ENCODE data around the gene SCN1B.

SCN1B gene

DNA sequence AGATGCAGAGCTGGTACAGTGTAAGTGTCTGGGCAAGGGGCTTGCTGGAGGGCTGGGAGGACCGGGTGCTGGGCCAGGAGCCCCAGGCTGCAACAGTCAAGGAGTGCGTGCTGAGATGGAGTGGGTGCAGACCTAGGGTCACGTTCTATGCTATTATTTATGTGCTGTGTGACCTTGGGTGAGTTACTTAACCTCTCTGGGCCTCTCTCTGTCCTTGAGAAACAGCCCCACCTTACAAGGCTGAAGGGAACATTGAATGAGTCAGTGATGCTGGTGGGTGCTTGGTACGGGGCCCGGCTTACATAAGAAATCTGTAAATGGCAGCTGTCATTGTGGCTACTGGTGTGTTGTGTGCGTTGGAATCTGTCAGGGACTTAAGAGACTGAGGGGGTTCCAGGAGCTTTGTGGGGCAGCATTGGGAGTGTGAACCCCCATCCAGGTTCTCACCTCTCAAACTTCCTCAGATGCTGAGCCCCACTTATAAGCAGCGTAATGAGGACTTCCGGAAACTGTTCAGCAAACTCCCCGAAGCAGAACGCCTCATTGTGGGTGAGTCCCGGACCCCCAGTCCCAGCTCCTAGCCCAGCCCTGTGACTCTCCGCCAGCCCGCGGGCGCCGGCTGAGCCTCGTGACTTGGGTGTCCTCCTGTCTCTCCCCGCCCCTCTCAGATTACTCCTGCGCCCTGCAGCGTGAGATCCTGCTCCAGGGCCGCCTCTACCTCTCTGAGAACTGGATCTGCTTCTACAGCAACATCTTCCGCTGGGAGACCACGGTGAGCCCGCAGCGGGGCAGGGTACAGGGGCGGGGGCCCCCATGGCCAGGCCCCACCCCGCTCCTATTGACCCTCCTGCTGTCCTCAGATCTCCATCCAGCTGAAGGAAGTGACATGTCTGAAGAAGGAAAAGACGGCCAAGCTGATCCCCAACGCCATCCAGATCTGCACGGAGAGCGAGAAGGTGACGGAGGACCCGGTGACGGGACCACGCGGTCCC, 20.6 kb upstream of the SCN1B start:
- Histone ChIP-seq H2BK15ac (ENCODE audit: low read depth, poor library complexity, severe bottlenecking) (no peak overlapping the region), H2BK12ac (ENCODE audit: low read length in 2 of 2) (no peak overlapping the region), H3K79me1 (replicated peaks; ENCODE audit: low read length, poor library complexity, severe bottlenecking) (peaks cover 45% of the 10 kb centered on the region), H3K9me3 (ENCODE audit: control insufficient read depth, low read length) (no peaks in the 10 kb centered on the region), H3K9ac (ENCODE audit: low read length) (no peak overlapping the region), H3K4me1 (ENCODE audit: control insufficient read depth, insufficient read depth, low read depth, low read length) (peaks cover 6% of the 10 kb centered on the region), H3K4me3 (ENCODE audit: insufficient read depth in 1 of 2, low read depth in 1 of 2, low read length in 2 of 2) (no peak overlapping the region), H2BK5ac (ENCODE audit: low read depth, low read length, poor library complexity, severe bottlenecking) (no peak overlapping the region), H3K4me2 (ENCODE audit: low read length, poor library complexity, severe bottlenecking) (no peak overlapping the region), H3K23ac (ENCODE audit: low read length in 2 of 2) (no peak overlapping the region), H3K27ac (ENCODE audit: low read length, poor library complexity, severe bottlenecking) (no peak overlapping the region), H2AFZ (ENCODE audit: low read depth, low read length) (no peak overlapping the region), H2AK5ac (ENCODE audit: low read length, severe bottlenecking) (no peak overlapping the region), H3K4ac (ENCODE audit: low read depth in 1 of 2, low read length in 2 of 2) (no peak overlapping the region), H2BK120ac (ENCODE audit: low read depth, low read length) (no peak overlapping the region), H3K18ac (ENCODE audit: low read depth in 1 of 2, low read length in 2 of 2) (no peak overlapping the region), H4K8ac (ENCODE audit: low read length) (no peak overlapping the region), H3K14ac (ENCODE audit: low read length in 2 of 2) (no peak overlapping the region), H3K36me3 (ENCODE audit: control insufficient read depth in 1 of 2, insufficient read depth in 2 of 2, low read depth in 1 of 2, low read length in 2 of 2) (peaks cover 61 to 78% of the 10 kb centered on the region in 2 experiments), H4K91ac (ENCODE audit: low read length) (peak overlapping the region; percentile 7), H3K27me3 (ENCODE audit: control insufficient read depth in 1 of 2, insufficient read depth in 1 of 2, low read length in 2 of 2) (no peaks in the 10 kb centered on the region)
- no peak for DNase-seq
- 96% methylated on average over 35 of the region's 36 CpGs for WGBS

DNA sequence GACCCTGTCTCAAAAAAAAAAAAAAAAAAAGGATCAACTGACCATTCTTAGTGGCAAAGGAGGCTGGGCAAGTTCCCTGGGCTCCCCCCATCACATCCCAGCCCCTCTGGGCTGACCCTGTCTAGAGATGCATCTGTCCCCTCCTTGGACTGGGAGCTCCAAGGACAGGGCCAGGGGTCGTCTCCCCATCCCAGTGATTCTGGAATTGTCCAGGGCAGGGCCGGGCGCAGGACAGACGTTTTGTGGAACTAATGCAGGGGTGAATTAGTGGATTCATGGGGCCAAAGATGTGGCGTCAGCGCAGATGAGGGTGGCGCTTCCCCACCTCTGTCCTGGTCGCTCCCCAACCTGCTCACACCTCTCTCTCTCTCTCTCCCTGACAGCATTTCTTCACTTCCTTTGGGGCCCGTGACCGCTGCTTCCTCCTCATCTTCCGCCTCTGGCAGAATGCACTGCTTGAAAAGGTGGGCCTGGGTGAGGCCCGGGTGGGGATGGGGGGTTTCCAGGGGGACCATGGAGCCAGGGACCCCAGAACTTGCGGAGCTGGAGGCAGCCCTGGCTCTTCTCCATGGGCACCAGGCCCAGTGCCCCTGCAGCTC, 19.1 kb upstream of the SCN1B start:
- 98% methylated on average over 13 of the region's 13 CpGs for WGBS

DNA sequence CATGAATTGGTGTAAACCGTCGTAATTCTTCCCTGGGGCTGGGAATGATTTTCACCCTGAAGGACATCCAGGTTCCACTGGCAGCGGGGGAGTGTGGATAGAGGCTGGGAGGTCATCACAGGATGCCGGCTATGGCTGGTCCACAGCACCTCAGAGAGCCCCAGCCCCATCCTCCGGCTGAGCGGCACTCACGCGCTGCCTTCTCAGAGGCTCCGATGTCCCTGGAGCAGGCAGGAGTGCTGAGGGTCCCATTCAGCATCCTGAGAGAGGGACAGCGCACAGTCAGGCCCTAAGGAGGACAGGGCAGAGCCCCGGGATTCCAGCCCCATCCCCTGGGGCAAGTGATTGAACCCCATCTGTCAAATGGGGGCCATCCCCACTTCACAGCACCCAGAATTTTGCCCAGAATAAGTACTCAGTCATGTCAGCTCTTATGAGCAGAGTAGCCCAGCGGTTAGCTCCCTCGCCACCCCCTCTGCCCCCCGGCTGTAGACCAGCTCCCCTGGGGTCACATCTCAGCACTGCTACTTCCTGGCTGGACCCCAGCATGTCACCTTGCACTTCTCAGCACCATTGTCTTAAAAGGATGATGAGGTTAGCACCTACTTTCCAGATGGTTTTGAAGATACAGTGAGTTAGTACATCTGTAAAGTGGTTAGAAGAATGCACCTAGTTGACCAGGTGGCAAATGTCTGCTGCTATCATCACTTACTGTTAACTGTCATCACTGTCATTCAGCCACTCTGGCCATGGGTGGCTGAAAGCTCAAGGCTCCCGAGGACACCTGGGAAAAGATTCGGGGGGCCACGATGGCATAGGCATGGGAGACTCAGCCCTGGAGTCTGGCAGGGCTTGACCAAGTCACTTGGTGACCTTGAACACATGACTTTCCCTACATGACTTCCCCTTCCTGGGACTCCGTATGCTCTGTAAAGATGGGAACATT, 18.3 kb upstream of the SCN1B start:
- H3K23ac ChIP-seq (ENCODE audit: low read length in 2 of 2): no peak overlapping the region
- H3K9ac ChIP-seq (ENCODE audit: low read length): no peak overlapping the region
- H2BK5ac ChIP-seq (ENCODE audit: low read depth, low read length, poor library complexity, severe bottlenecking): no peak overlapping the region
- no peak overlapping the region for H2BK15ac ChIP-seq (ENCODE audit: low read depth, poor library complexity, severe bottlenecking)
- no peaks in the 10 kb centered on the region for H3K9me3 ChIP-seq (ENCODE audit: control insufficient read depth, low read length)
- no peak overlapping the region for H3K4me2 ChIP-seq (ENCODE audit: low read length, poor library complexity, severe bottlenecking)
- no peak overlapping the region for H3K27ac ChIP-seq (ENCODE audit: low read length, poor library complexity, severe bottlenecking)
- no peaks in the 10 kb centered on the region for H3K27me3 ChIP-seq (ENCODE audit: control insufficient read depth in 1 of 2, insufficient read depth in 1 of 2, low read length in 2 of 2)
- H3K4me1 ChIP-seq (ENCODE audit: control insufficient read depth, insufficient read depth, low read depth, low read length): peaks cover 4% of the 10 kb centered on the region
- 97% methylated on average over 17 of the region's 18 CpGs for WGBS
- peaks cover 35% of the 10 kb centered on the region for H3K79me1 ChIP-seq (replicated peaks; ENCODE audit: low read length, poor library complexity, severe bottlenecking)
- no peak overlapping the region for H4K8ac ChIP-seq (ENCODE audit: low read length)
- no peak overlapping the region for H3K18ac ChIP-seq (ENCODE audit: low read depth in 1 of 2, low read length in 2 of 2)
- no peak overlapping the region for H4K91ac ChIP-seq (ENCODE audit: low read length)
- H2BK120ac ChIP-seq (ENCODE audit: low read depth, low read length): no peak overlapping the region
- DNase-seq: no peak
- H2BK12ac ChIP-seq (ENCODE audit: low read length in 2 of 2): no peak overlapping the region
- no peak overlapping the region for H3K4me3 ChIP-seq (ENCODE audit: insufficient read depth in 1 of 2, low read depth in 1 of 2, low read length in 2 of 2)
- H2AK5ac ChIP-seq (ENCODE audit: low read length, severe bottlenecking): no peak overlapping the region
- peaks cover 56 to 74% of the 10 kb centered on the region in 2 experiments for H3K36me3 ChIP-seq (ENCODE audit: control insufficient read depth in 1 of 2, insufficient read depth in 2 of 2, low read depth in 1 of 2, low read length in 2 of 2)
- no peak overlapping the region for H3K14ac ChIP-seq (ENCODE audit: low read length in 2 of 2)
- H2AFZ ChIP-seq (ENCODE audit: low read depth, low read length): no peak overlapping the region
- H3K4ac ChIP-seq (ENCODE audit: low read depth in 1 of 2, low read length in 2 of 2): no peak overlapping the region

More for the DNA sequence above, 19.1 kb upstream of the SCN1B start:
- DNase-seq: no peak
- no peak overlapping the region for H2BK5ac ChIP-seq (ENCODE audit: low read depth, low read length, poor library complexity, severe bottlenecking)
- peaks cover 63 to 81% of the 10 kb centered on the region in 2 experiments for H3K36me3 ChIP-seq (ENCODE audit: control insufficient read depth in 1 of 2, insufficient read depth in 2 of 2, low read depth in 1 of 2, low read length in 2 of 2)
- no peak overlapping the region for H3K14ac ChIP-seq (ENCODE audit: low read length in 2 of 2)
- H2BK120ac ChIP-seq (ENCODE audit: low read depth, low read length): no peak overlapping the region
- H2AK5ac ChIP-seq (ENCODE audit: low read length, severe bottlenecking): no peak overlapping the region
- no peaks in the 10 kb centered on the region for H3K27me3 ChIP-seq (ENCODE audit: control insufficient read depth in 1 of 2, insufficient read depth in 1 of 2, low read length in 2 of 2)
- H3K27ac ChIP-seq (ENCODE audit: low read length, poor library complexity, severe bottlenecking): no peak overlapping the region
- no peak overlapping the region for H3K4me2 ChIP-seq (ENCODE audit: low read length, poor library complexity, severe bottlenecking)
- no peak overlapping the region for H2BK12ac ChIP-seq (ENCODE audit: low read length in 2 of 2)
- no peak overlapping the region for H2AFZ ChIP-seq (ENCODE audit: low read depth, low read length)
- peaks cover 9% of the 10 kb centered on the region for H3K4me1 ChIP-seq (ENCODE audit: control insufficient read depth, insufficient read depth, low read depth, low read length)
- H3K23ac ChIP-seq (ENCODE audit: low read length in 2 of 2): no peak overlapping the region
- no peak overlapping the region for H3K9ac ChIP-seq (ENCODE audit: low read length)
- no peak overlapping the region for H3K18ac ChIP-seq (ENCODE audit: low read depth in 1 of 2, low read length in 2 of 2)
- peaks cover 40% of the 10 kb centered on the region for H3K79me1 ChIP-seq (replicated peaks; ENCODE audit: low read length, poor library complexity, severe bottlenecking)
- no peaks in the 10 kb centered on the region for H3K9me3 ChIP-seq (ENCODE audit: control insufficient read depth, low read length)
- no peak overlapping the region for H4K8ac ChIP-seq (ENCODE audit: low read length)
- no peak overlapping the region for H3K4me3 ChIP-seq (ENCODE audit: insufficient read depth in 1 of 2, low read depth in 1 of 2, low read length in 2 of 2)
- no peak overlapping the region for H2BK15ac ChIP-seq (ENCODE audit: low read depth, poor library complexity, severe bottlenecking)
- no peak overlapping the region for H4K91ac ChIP-seq (ENCODE audit: low read length)
- H3K4ac ChIP-seq (ENCODE audit: low read depth in 1 of 2, low read length in 2 of 2): no peak overlapping the region

Data from mesenchymal stem cell (in vitro differentiated cells and primary cell).